GM21717 (cell line): ENCODE results near the gene SCAF1.

Experiments used
- ATAC-seq: cut with Tn5 transposase; IDR thresholded peaks from one replicate; pipeline ENCODE4 v1.9.1; 2021; ENCODE audit warnings: mild to moderate bottlenecking, moderate library complexity; ENCODE audit not compliant: unreplicated experiment

SCAF1 gene

DNA sequence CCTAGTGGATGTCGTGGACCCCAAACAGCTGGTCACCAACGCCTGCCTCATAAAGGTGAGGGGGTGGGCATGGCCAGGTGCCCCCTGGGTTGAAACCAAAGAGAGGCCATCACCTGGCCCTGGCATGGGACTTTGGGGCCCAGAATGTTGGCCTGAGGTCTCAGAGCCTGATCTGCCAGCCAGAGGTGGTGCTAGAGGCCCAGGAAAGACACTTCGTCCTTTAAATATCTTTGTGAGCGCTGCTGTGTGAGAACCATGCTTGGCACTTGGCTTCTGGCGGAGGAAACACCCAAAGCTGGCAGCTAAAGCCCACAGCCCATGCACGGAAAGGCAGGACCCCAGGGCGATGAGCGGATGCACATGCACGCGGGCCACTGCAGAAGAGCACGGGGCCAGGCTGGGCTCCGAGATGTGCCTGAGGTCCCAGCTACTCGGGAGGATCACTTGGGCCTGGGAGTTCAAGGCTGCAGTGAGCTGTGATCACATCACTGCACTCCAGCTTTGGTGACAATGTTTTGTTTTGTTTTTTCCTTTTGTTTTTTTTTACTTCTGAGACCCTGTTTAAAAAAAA is 43.1 kb downstream of the SCAF1 start:
- ATAC-seq = no peak

GRCh38 chr19:49685845-49686332 is 43.9 kb downstream of the SCAF1 start:
- ATAC-seq = no peak

DNA sequence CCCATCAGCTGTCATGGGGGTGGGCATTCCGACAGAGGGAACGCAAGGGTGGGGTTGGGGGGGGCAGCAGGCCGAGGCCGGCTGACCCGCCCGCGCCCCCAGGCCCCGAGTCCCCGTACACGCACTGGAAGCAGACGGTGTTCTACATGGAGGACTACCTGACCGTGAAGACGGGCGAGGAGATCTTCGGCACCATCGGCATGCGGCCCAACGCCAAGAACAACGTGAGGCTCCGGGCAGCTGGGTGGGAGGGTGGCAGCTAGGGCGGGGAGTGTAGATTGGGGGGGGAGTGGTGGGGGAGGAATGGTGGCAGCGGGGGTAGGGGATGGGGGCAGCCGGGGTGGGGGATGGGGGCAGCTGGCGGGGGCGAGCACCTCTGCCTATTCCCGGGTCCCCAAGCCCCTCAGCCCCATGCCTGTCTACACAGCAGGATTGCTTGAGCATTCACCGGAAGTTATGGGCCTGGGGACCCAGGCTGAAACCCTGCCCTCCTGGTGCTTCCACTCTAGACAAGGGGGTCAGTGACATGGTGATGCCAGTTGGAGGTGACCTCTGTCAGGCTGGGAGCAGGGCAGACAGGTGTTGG is 44.6 kb downstream of the SCAF1 start:
- no peak for ATAC-seq

- no peak for ATAC-seq
These were observed 45.1 kb downstream of the SCAF1 start for GRCh38 chr19:49687150-49687549.

DNA sequence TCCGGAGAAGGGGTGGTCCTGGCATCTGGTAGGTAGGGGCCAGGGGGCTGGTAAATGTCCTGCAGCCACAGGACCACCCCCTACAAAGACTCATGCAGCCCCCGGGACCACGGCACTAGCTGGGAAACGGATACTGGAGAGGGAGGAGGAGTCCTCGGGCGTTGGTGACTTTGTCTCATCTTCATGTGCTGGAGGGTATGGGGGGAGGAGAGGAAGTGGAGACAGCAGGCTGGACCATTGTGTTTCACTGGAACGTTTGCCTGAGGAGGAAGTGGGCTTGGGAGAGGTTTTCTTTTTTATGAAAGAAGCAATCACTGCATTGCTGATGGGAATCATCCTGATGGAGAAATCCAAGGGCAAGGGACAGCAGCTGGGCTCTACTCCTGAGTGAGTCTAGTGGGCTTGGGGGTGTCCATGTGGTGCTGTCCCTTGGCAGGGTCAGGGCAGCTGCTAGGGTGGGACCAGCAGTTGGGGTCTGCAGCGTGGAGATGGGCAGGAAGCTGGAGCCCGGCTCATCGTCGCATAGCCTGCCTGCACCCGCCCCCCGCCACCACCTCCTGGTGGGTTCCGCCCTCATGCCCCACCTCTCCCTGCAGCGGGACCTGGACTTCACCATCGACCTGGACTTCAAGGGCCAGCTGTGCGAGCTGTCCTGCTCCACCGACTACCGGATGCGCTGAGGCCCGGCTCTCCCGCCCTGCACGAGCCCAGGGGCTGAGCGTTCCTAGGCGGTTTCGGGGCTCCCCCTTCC is 45.7 kb downstream of the SCAF1 start:
- ATAC-seq = no peak

DNA sequence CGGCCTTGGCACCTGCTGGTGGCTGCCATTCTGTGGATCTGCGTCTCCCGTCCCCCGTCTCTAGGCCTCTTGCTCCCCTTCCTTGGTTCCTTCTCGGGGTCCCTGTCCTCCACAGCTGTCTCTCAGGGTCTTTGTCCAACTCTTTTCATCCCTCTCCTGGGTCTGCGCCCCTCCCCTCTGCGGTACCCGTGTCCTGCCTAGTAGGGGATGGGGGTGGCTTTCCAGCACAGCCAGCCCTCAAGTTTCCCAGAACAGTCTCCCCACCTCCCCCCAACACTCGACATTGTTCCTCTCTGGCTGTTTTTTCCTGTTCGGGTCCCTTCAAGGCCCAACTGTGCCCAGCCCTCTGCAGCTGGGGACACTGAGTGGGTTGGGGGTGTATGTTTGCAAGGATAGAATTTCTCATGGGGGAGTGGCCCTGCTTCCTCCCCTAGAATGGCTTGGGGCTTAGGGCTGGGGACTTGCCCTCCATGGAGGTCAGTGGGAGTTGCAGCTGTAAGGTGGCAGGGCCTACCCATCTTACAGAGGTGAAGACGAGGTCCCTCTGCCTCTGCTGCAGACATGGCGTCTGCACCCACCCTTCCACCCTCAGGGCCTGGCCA is 46.6 kb downstream of the SCAF1 start:
- no peak for ATAC-seq

DNA sequence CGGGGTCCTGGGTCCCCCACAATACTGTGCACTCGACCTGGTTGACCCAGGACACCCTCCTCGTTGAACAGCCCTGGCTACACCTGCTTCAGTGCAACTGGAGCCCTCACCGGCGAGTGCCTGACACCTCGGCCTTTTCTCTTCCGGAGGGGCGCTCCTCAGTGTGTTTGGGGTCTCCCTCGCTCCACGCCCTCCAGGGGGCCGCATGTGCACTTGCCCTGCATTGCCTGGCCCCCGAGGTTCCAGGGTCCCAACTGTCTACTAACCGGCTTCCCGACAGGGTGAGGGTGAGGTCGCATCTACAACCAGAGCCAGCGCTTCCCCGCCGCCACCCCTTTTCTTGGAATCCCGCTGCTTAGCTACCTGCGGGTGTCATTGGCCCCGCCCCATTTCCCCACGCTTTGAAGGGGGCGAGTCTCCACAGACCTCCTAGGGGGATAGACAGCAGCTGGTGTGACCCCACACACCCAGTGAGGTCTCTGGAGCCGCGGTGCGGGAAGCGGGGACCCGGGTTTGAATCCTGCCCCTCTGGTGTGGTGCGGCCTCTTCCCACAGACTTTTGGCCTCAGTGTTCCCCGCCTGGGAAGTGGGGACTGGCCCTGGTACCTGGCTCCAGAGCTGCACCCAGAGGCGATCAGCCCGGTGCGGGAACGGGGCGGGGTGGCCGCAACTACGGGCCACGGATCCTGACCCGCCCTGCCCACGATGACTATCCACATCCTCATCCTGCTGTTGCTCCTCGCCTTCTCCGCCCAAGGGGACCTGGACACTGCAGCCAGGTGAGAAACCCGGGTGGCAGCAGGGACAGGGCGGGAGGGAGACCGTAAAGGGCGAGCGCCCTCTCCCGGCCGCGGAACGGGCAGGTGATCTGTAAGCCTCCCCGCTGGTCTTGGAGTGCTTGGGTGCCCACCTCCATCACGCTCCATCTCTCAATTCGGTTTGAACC is 47.4 kb downstream of the SCAF1 start, which contains the start of gene ADM5:
TSS of gene ADM5 (plus strand) at position 462 of the 946 bp plus-strand sequence. CDS start at position 706, 244 bp downstream.
- no peak for ATAC-seq

- ATAC-seq = no peak
These were observed 48.2 kb downstream of the SCAF1 start for GRCh38 chr19:49690079-49690655.

- no peak for ATAC-seq
These were observed 48.7 kb downstream of the SCAF1 start, which contains the start of gene CPT1C for GRCh38 chr19:49690656-49691242. TSS of gene CPT1C (plus strand) at chr19:49691116. CDS start at chr19:49692253, 1,137 bp downstream.

DNA sequence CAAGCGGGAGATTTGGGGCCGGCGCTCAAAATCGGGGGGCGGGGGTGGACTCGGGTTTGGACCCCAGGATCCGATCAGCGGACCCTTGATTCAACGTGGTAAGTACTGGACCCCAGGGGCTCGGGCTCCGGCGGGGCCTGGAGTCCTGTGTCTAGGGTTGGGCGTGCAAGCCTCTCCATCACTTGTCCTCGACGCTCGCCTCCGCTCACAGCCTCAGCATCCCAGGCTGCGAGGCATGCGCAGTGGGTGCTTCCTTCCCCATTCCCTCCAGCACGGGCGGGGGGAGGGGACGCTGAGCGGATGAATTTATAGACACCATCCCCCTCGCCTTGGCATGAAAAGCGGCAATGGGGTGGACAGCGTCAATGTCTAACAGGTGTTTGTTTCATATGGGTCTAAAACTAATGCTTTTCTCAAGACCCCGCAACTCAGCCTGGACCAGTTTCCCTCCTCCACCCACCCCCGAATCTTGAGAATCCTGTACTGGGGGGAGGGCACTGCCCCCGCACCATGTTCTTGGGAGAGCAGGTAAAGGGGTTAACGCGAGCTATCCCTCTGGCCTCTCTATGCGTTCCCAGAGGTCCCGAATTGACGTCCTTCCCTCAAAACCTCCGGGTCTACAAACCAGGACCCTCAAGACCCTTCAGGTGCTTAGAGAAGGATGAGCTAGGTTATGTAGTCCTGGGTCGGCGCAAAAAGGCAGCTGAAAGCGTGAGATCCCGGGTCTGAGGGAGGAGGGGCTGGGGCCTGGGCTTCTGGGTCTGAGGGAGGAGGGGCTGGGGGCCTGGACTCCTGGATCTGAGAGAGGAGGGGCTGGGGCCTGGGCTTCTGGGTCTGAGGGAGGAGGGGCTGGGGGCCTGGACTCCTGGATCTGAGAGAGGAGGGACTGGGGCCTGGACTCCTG is 49.5 kb downstream of the SCAF1 start:
- no peak for ATAC-seq

GRCh38 chr19:49692147-49692506 is 50.1 kb downstream of the SCAF1 start:
- ATAC-seq = no peak

GRCh38 chr19:49696115-49696514 is 54.1 kb downstream of the SCAF1 start:
- ATAC-seq = no peak

- no peak for ATAC-seq
These were observed 54.9 kb downstream of the SCAF1 start for GRCh38 chr19:49696865-49697264.

- no peak for ATAC-seq
These were observed 57.4 kb downstream of the SCAF1 start for GRCh38 chr19:49699364-49699763.

DNA sequence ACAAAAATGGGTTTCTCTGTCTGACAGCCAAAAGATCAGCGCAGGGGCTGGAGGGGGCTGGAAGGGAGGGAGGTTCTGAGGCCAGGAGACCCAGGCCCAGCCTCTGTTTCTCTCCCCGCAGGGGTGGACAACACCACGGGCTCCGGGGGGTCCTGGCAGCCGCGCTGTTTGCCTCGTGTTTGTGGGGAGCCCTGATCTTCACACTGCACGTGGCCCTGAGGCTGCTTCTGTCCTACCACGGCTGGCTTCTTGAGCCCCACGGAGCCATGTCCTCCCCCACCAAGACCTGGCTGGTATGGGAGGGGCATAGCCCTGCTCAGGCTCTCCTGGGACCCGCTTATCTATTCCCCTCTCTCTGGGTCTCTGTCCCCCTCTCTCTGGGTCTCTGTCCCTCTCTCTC is 58.6 kb downstream of the SCAF1 start:
- ATAC-seq = no peak

GRCh38 chr19:49701271-49701786 is 59.3 kb downstream of the SCAF1 start:
- ATAC-seq = no peak

DNA sequence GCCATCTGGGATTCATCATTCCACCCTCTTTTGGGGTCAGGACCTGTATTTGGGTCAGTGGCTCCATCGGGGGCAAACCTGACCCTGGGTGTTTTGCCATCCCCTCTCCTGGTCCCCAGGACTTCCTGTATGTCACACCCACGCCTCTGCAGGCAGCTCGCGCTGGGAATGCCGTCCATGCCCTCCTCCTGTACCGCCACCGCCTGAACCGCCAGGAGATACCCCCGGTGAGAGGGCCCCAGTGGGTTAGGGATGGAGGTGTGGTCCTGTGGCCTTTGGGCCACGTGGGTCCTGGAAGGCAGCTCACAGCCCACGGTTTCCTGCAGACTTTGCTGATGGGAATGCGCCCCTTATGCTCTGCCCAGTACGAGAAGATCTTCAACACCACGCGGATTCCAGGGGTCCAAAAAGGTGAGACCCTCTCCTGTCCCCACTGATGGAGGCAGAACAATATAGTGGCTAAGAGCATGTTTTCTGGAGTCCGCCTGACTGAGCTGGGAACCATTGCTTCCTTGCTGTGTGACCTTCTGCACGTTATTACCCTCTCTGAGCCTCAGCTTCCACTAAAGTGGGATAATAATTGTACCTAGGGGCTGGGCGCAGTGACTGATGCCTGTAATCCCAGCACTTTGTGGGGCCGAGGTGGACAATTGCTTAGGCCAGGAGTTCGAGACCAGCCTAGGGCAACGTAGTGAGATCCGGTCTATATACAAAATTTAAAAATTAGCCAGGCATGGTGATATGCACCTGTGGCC is 63.1 kb downstream of the SCAF1 start:
- ATAC-seq = no peak

DNA sequence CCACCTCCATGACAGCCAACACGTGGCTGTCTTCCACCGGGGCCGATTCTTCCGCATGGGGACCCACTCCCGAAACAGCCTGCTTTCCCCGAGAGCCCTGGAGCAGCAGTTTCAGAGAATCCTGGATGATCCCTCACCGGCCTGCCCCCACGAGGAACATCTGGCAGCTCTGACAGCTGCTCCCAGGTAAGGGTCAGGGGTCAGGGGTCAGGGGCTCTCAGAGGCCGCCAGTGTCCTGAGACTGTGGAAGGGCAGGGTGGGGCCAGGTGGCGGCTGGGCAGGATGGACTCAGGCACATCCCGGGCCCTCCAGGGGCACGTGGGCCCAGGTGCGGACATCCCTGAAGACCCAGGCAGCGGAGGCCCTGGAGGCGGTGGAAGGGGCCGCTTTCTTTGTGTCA is 63.9 kb downstream of the SCAF1 start:
- no peak for ATAC-seq
